Measurements from ENCODE around the gene NPFFR1.
"Not testable (repeated sequence)": the region's sequence is repeated elsewhere in the genome, so short reads cannot be mapped to it uniquely, and the experiment has no call there.

Gene NPFFR1

DNA sequence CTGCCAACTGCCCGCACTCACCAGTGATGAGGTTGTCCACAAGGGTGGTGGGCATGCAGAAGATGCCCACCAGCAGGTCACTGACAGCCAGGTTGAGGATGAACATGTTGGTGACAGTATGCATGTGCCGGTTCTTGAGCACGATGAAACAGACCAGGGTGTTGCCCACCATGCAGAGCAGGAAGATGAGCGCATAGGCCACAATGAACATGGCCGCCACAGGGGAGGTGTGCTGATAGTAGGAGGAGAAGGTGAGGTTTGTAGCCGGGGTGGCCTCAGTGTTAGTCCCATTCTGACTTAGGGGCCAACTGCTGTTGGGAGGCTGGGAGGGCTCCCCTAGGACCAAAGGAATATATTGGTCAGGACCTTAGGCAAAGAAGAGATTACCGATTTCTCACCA lies 17.7 kb downstream of the NPFFR1 start:
- no peak overlapping the region for H3K9ac ChIP-seq (ENCODE audit: low read depth, low read length)
- H3K9me3 ChIP-seq (ENCODE audit: insufficient read depth, low read depth, low read length), result no peaks in the 10 kb centered on the region
- no peak overlapping the region for H3K27ac ChIP-seq (ENCODE audit: low read length)
- no peaks in the 10 kb centered on the region for H3K36me3 ChIP-seq (ENCODE audit: insufficient read depth, low read depth, low read length)
- H3K4me1 ChIP-seq (ENCODE audit: insufficient read depth, low read length), result no peaks in the 10 kb centered on the region
- no peak overlapping the region for H3K4me3 ChIP-seq (ENCODE audit: low read length)
- no peaks in the 10 kb centered on the region for H3K27me3 ChIP-seq (ENCODE audit: insufficient read depth, low read length)

DNA sequence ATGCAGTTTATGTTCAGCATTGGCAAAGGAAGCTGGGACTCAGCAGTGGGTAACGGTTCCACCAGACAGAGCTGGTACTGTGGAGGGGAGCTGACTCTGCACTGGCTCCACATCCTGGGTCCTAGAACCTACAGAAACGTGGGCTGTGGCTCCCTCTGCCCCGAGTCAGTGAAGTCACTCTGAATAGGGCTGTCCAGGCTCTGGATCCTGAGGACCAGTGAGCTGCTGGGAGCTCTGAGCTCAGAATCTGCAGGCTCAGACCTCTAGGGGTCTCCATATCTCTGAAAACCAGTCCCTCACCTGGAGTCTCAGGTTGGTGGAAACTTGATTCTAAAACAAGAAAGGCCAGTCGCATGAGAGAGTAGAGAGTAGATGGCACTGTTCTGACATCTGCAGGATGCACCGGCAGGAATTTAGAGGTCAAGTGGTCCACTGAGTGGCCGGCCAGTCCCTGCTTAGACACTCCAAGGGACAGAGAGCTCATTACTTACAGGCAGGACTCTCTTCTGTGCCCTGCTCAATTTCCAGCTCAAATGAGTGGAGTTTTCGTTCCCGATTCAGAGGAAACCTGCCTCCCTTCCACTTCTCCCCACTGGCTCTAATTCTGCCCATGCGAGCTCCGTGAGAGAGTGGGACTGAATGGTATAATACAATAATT lies 18.6 kb downstream of the NPFFR1 start:
- Histone ChIP-seq H3K9me3 (ENCODE audit: insufficient read depth, low read depth, low read length) (no peaks in the 10 kb centered on the region), H3K9ac (ENCODE audit: low read depth, low read length) (no peak overlapping the region), H3K27me3 (ENCODE audit: insufficient read depth, low read length) (no peaks in the 10 kb centered on the region), H3K4me1 (ENCODE audit: insufficient read depth, low read length) (no peaks in the 10 kb centered on the region), H3K36me3 (ENCODE audit: insufficient read depth, low read depth, low read length) (no peaks in the 10 kb centered on the region), H3K27ac (ENCODE audit: low read length) (no peak overlapping the region), H3K4me3 (ENCODE audit: low read length) (no peak overlapping the region)

DNA sequence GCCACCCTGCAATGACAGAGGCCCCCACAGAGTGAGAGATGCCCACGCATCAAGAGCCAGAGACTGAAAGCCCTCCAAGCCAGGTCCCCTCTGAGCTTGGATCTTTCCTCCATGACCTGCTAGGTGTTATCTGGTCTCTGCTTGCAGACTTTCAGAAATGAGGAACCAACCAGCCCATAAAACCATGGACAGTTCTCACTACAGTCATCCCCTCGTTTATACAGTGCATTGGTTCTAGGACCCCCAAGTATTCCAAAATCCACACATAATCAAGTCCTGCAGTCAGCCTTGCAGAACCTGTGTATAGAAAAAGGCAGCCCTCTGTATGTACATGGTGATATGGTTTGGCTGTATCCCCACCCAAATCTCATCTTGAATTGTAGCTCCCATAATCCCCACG lies 23.1 kb downstream of the NPFFR1 start:
- Histone ChIP-seq H3K9me3 (ENCODE audit: insufficient read depth, low read depth, low read length) (no peaks in the 10 kb centered on the region), H3K4me1 (ENCODE audit: insufficient read depth, low read length) (no peaks in the 10 kb centered on the region)

DNA sequence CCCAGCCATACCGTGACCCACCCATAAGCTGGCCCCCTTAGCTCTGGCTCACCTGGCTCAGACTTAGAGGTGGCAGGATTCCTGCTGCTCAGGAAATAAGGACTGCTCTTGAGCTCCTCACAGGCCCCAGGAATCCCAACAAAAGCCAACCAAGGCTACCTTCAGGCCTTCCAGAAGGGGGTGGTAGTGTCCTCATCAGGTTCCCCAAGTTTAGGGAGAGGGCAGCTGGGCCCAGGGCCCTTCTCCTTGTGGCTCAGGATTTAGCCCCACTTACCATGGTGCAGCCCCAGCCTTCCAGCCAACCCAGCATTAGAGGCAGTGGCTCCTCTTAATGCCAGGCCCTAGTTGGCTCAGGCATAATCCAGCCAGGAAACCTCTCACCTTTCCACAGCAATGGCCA lies 23.5 kb downstream of the NPFFR1 start:
- Histone ChIP-seq H3K9ac (ENCODE audit: low read depth, low read length) (no peak overlapping the region), H3K27me3 (ENCODE audit: insufficient read depth, low read length) (no peaks in the 10 kb centered on the region), H3K4me1 (ENCODE audit: insufficient read depth, low read length) (no peaks in the 10 kb centered on the region), H3K36me3 (ENCODE audit: insufficient read depth, low read depth, low read length) (no peaks in the 10 kb centered on the region), H3K9me3 (ENCODE audit: insufficient read depth, low read depth, low read length) (no peaks in the 10 kb centered on the region), H3K4me3 (ENCODE audit: low read length) (no peak overlapping the region), H3K27ac (ENCODE audit: low read length) (no peak overlapping the region)

More for the DNA sequence above, 23.1 kb downstream of the NPFFR1 start:
- Histone ChIP-seq H3K27me3 (ENCODE audit: insufficient read depth, low read length) (no peaks in the 10 kb centered on the region), H3K4me3 (ENCODE audit: low read length) (no peak overlapping the region), H3K9ac (ENCODE audit: low read depth, low read length) (no peak overlapping the region), H3K36me3 (ENCODE audit: insufficient read depth, low read depth, low read length) (no peaks in the 10 kb centered on the region), H3K27ac (ENCODE audit: low read length) (no peak overlapping the region)

DNA sequence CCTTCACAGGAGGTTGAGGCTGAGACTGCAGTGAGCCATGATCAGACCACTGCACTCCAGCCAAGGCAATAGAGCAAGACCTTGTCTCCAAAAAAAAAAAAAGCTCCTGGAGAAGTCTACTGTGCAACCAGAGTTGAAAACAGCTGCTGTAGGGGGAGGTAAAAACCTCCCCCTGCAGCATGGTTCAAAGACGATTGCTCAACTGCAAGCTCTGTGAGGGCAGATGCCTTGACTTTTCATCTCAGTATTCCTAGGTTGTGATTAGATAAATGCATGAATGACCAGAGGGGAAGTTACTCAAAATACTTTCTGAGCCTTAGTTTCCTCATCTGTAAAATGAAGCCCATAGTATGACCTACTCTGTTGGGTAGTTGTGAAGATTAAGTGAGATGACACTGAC lies 25.6 kb downstream of the NPFFR1 start:
- Histone ChIP-seq H3K9me3 (ENCODE audit: insufficient read depth, low read depth, low read length) (no peaks in the 10 kb centered on the region), H3K27me3 (ENCODE audit: insufficient read depth, low read length) (no peaks in the 10 kb centered on the region; the same call in 1 of the 2 replicates), H3K4me3 (ENCODE audit: low read length) (no peak overlapping the region), H3K36me3 (ENCODE audit: insufficient read depth, low read depth, low read length) (no peaks in the 10 kb centered on the region), H3K27ac (ENCODE audit: low read length) (no peak overlapping the region), H3K4me1 (ENCODE audit: insufficient read depth, low read length) (no peaks in the 10 kb centered on the region), H3K9ac (ENCODE audit: low read depth, low read length) (no peak overlapping the region)

DNA sequence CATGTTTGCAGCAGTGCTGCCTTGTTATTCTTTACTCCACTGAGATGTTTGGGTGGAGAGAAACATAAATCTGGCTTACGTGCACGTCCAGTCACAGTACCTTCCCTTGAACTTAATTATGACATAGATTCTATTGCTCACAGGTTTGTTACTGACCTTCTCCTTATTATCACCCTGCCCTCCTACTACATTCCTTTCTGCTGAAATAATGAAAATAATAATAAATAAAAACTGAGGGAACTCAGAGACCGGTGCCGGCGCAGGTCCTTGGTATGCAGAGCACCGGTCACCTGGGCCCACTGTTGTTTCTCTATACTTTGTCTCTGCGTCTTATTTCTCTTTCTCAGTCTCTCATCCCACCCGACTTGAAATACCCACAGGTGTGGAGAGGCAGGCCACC lies 26.0 kb downstream of the NPFFR1 start:
- not testable (repeated sequence) for H3K36me3 ChIP-seq (ENCODE audit: insufficient read depth, low read depth, low read length); H3K4me3 ChIP-seq (ENCODE audit: low read length); H3K9ac ChIP-seq (ENCODE audit: low read depth, low read length); H3K27ac ChIP-seq (ENCODE audit: low read length); H3K4me1 ChIP-seq (ENCODE audit: insufficient read depth, low read length); H3K27me3 ChIP-seq (ENCODE audit: insufficient read depth, low read length); H3K9me3 ChIP-seq (ENCODE audit: insufficient read depth, low read depth, low read length)

DNA sequence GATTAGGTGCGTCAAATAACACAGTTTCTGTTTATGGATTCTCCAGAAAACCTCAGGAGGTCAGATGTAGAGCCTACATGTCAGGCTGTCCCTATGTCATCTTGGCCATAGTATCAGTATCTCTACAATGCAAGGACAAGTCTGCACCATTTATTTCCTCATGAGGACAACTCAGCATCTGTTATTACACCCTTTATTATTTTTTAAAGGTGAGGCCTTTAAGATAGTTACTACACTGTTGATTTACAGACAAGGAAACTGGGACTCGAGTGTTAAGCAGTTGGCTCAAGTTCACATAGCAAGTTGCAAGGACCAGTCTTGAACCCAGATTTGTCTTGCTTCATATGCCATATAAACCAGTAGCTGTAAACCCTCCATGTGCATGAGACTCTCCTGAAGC lies 27.3 kb downstream of the NPFFR1 start:
- Histone ChIP-seq H3K36me3 (ENCODE audit: insufficient read depth, low read depth, low read length) (no peaks in the 10 kb centered on the region), H3K4me3 (ENCODE audit: low read length) (no peak overlapping the region), H3K27me3 (ENCODE audit: insufficient read depth, low read length) (no peaks in the 10 kb centered on the region; the same call in 1 of the 2 replicates), H3K4me1 (ENCODE audit: insufficient read depth, low read length) (no peaks in the 10 kb centered on the region), H3K27ac (ENCODE audit: low read length) (no peak overlapping the region), H3K9ac (ENCODE audit: low read depth, low read length) (no peak overlapping the region), H3K9me3 (ENCODE audit: insufficient read depth, low read depth, low read length) (no peaks in the 10 kb centered on the region)

DNA sequence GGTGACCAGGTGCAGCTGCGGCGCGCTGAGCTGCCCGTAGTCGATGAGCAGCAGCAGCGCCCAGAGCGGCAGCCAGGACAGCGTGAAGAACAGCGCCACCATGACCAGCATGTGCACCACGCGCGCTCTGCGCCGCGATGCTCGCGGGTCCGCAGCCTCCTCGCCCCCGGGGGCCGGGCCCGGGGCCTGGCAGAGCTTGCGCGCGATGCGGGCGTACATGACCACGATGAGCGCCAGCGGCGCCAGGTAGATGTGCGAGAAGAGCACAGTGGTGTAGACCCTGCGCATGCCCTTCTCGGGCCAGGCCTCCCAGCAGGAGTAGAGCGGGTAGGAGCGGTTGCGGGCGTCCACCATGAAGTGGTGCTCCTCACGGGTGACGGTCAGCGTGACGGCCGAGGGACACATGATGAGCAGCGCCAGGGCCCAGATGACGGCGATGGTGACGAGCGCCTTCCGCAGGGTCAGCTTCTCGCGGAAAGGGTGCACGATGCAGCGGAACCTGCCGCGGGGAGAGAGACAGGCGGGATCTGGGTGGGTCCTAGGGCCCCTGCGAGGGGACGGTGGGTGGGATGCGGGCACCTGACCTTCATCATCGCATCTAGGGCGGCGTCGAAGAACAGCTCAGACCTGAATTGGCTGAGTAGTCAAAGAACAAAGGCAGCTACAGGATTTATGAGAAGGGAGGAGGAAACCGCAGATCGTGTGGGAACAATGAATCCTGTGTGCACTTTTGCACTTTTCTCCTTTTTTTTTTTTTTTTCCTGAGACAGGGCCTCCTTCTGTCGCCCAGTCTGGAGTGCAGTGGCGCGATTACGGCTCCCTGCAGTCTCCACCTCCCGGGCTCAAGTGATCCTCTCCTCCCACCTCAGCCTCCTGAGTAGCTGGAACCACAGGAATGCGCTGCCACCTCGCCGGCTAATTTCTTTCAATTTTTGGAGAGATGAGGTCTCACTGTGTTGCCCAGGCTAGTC lies 28.2 kb downstream of the NPFFR1 start:
- Histone ChIP-seq H3K9ac (ENCODE audit: low read depth, low read length) (no peak overlapping the region), H3K27me3 (ENCODE audit: insufficient read depth, low read length) (no peaks in the 10 kb centered on the region; the same call in 1 of the 2 replicates), H3K4me3 (ENCODE audit: low read length) (no peak overlapping the region), H3K36me3 (ENCODE audit: insufficient read depth, low read depth, low read length) (no peaks in the 10 kb centered on the region), H3K9me3 (ENCODE audit: insufficient read depth, low read depth, low read length) (no peaks in the 10 kb centered on the region), H3K27ac (ENCODE audit: low read length) (no peak overlapping the region), H3K4me1 (ENCODE audit: insufficient read depth, low read length) (no peaks in the 10 kb centered on the region)

DNA sequence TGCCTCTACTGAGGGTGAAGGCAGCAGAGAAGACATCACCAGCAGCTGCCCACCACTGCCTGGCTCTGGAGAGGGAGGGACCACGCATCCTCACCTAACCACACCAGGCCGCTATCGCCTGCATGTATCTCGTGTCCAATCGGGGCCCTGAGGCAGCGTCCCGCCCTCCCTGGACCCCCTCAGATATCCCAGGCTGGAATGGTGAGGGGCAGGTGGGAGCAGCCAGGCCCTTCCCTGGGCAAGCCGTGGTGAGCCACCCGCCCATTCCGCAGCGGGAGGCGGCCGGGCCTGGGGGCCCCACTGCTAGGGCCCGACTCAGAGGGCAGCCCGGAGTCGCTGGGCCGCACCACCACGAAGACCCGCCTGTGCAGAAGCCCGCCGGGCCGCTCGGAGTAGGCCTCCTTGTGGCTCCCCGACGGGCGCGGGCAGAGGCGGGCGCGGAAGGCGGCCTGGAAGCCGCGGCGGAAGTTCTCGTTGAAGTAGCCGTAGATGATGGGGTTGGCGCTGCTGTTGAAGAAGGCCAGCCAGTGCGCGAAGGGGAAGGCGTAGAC lies 29.0 kb downstream of the NPFFR1 start:
- H3K4me1 ChIP-seq (ENCODE audit: insufficient read depth, low read length), result no peaks in the 10 kb centered on the region
- no peak overlapping the region for H3K27ac ChIP-seq (ENCODE audit: low read length)
- no peak overlapping the region for H3K4me3 ChIP-seq (ENCODE audit: low read length)
- H3K9ac ChIP-seq (ENCODE audit: low read depth, low read length), result no peak overlapping the region
- no peaks in the 10 kb centered on the region; the same call in 1 of the 2 replicates for H3K27me3 ChIP-seq (ENCODE audit: insufficient read depth, low read length)
- H3K9me3 ChIP-seq (ENCODE audit: insufficient read depth, low read depth, low read length), result no peaks in the 10 kb centered on the region
- H3K36me3 ChIP-seq (ENCODE audit: insufficient read depth, low read depth, low read length), result no peaks in the 10 kb centered on the region

DNA sequence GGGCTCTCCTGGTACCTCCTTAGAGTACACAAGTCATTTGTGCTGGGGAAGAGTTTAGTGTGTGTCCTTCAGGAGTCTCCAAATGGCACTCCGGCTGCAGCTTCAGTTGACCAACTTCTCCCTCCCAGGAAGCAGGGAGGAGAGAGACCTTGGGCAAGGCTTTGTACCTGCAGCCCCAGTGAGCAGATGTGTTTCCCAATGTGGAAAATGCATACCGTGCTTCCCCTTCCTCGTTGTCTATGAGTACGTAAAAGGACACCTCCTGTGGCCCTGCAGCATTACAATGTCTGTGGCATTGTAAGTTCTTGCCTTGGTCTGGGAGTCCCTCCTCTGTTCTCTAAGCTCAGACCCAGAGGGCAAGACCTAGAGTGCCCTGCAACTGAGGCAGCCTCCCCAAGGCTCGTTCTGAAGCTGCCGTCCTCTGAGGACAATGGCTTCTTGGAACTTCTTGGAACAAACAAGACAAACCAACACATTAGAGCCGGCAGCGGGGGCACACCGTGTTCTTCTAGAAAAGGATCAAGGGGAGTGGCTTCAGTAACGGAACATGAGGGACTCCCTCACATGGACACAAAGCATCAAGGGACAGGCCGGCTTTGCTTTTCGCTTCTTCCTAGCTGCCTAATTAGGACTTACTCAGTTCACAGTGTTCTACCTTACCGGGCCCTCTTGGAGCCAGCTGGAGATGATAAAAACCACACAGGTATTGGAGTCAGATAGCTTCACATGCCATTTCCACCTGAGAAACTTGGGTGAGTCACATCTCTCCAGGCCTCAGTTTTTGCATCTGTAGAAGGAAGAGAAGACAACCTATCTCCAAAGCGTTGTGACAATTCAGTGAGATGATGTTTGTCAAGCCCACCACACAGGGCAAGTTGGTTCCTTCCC lies 29.7 kb downstream of the NPFFR1 start:
- no peak overlapping the region for H3K9ac ChIP-seq (ENCODE audit: low read depth, low read length)
- no peaks in the 10 kb centered on the region for H3K4me1 ChIP-seq (ENCODE audit: insufficient read depth, low read length)
- H3K4me3 ChIP-seq (ENCODE audit: low read length), result no peak overlapping the region
- H3K9me3 ChIP-seq (ENCODE audit: insufficient read depth, low read depth, low read length), result no peaks in the 10 kb centered on the region
- no peaks in the 10 kb centered on the region for H3K36me3 ChIP-seq (ENCODE audit: insufficient read depth, low read depth, low read length)
- H3K27ac ChIP-seq (ENCODE audit: low read length), result no peak overlapping the region
- no peaks in the 10 kb centered on the region; the same call in 1 of the 2 replicates for H3K27me3 ChIP-seq (ENCODE audit: insufficient read depth, low read length)

DNA sequence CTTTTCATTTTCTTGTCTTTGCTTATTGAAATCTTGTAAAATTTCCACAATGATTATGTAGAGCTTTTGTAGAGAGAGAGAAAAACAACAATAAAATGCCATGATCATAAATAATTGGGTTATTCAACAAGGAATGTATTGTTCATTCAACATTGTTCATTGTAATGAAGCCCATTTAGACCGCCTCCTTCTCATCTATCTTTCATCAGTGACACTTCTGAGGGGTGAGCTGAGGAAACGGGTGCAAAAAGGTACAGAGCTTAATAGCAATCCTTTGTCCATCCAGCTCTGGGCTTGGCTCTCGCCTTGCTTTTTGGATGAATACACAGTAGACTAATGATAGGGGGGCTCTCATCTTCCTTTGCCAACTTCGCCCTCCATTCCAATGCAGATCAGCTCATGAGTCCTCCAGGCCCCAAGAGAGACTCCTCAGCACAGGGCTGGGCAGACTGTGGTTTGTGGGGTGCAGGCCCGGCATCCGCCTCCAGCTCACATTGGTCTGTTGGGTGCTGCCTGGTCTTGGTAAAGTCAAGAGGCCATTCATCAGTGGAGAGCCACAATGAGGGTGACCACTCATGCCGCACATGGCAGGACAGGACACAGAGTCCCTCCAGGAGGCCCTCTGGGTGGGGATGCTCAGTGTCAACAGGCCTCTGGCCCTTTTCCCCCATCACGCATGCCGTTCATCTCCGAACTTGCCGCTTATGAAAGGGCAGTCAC lies 32.7 kb downstream of the NPFFR1 start:
- no peak overlapping the region for H3K9ac ChIP-seq (ENCODE audit: low read depth, low read length)

More for the DNA sequence above, 32.7 kb downstream of the NPFFR1 start:
- H3K9me3 ChIP-seq (ENCODE audit: insufficient read depth, low read depth, low read length), result no peaks in the 10 kb centered on the region
- H3K4me3 ChIP-seq (ENCODE audit: low read length), result no peak overlapping the region
- no peaks in the 10 kb centered on the region for H3K36me3 ChIP-seq (ENCODE audit: insufficient read depth, low read depth, low read length)
- no peaks in the 10 kb centered on the region for H3K4me1 ChIP-seq (ENCODE audit: insufficient read depth, low read length)
- H3K27ac ChIP-seq (ENCODE audit: low read length), result no peak overlapping the region
- no peaks in the 10 kb centered on the region; the same call in 1 of the 2 replicates for H3K27me3 ChIP-seq (ENCODE audit: insufficient read depth, low read length)
